Naive thymus-derived CD8-positive, alpha-beta T cell (primary cell): ENCODE results near the gene CYP4F2. TPM values are rescaled to one million over a fixed set of nuclear protein-coding genes. Genes with fewer than 3 reads are reported as not detected.
A peak's percentile ranks its signal among the peaks of the same experiment; 100 is the strongest.
"Not testable (repeated sequence)": the region's sequence is repeated elsewhere in the genome, so short reads cannot be mapped to it uniquely, and the experiment has no call there.

ENCODE experiments used
- ATAC-seq, 2 donors: fragments of 150-1000 bp; cut with Tn5 transposase in 1 of 2; sonication (Bioruptor Pico), chemical (Tn5 transposase) in 1 of 2; 1 replicate in 1 of 2; 2 replicates in 1 of 2; pipeline ENCODE4 v1.10.0; 2021; ENCODE audit warnings: mild to moderate bottlenecking in 2 of 2, moderate library complexity in 2 of 2
- POLR2A ChIA-PET: fragments of 350-600 bp; sonication (Branson Sonifier 250); formaldehyde crosslinking; loops from one replicate; lab custom pipeline; 2021; ENCODE audit warnings: antibody characterized with exemption; lab: Charles Lee
- DNase-seq, 10 donors: peaks; one replicate each; pipeline versions ENCODE4 v3.0.0 to v3.0.0-alpha.2; 2020 to 2022
- H3K27ac Mint-ChIP-seq, 10 donors: one replicate each; pipeline ENCODE4 v1.8.0; 2020 to 2022; ENCODE audit warnings: mild to moderate bottlenecking in 10 of 10, mixed read lengths in 10 of 10, moderate library complexity in 4 of 10, inconsistent platforms in 1 of 10
- H3K27me3 Mint-ChIP-seq, 5 donors: one replicate each; pipeline ENCODE4 v1.8.0; 2021 to 2022; ENCODE audit warnings: mixed read lengths in 5 of 5
- H3K36me3 Mint-ChIP-seq, 3 donors: one replicate each; pipeline ENCODE4 v1.8.0; 2020 to 2022; ENCODE audit warnings: mixed read lengths in 3 of 3, mild to moderate bottlenecking in 2 of 3, inconsistent platforms in 1 of 3
- H3K4me1 Mint-ChIP-seq, 4 donors: one replicate each; pipeline ENCODE4 v1.8.0; 2021 to 2022; ENCODE audit warnings: mixed read lengths in 4 of 4
- H3K4me3 Mint-ChIP-seq, 10 donors: one replicate each; pipeline ENCODE4 v1.8.0; 2020 to 2022; ENCODE audit warnings: mild to moderate bottlenecking in 10 of 10, mixed read lengths in 10 of 10, moderate library complexity in 6 of 10, inconsistent platforms in 1 of 10
- H3K9me3 Mint-ChIP-seq, 9 donors: one replicate each; pipeline ENCODE4 v1.8.0; 2020 to 2022; ENCODE audit warnings: mixed read lengths in 9 of 9, mild to moderate bottlenecking in 3 of 9, inconsistent platforms in 1 of 9, moderate library complexity in 1 of 9
- polyA plus RNA-seq, 3 donors: library from polyadenylated mRNA; unstranded; fragments of 300-500 nt; fragmentation: Illumina TruSeq; gene quantifications; one replicate each; pipeline ENCODE4 v1.2.3, GENCODE V29; 2021
- total RNA-seq, 8 experiments: library from RNA in 2 of 8; stranded (reverse) in 2 of 8; gene quantifications; one replicate each; pipeline ENCODE4 v1.2.3 and lab custom pipeline; 2021 to 2026

Gene CYP4F2, protein sequence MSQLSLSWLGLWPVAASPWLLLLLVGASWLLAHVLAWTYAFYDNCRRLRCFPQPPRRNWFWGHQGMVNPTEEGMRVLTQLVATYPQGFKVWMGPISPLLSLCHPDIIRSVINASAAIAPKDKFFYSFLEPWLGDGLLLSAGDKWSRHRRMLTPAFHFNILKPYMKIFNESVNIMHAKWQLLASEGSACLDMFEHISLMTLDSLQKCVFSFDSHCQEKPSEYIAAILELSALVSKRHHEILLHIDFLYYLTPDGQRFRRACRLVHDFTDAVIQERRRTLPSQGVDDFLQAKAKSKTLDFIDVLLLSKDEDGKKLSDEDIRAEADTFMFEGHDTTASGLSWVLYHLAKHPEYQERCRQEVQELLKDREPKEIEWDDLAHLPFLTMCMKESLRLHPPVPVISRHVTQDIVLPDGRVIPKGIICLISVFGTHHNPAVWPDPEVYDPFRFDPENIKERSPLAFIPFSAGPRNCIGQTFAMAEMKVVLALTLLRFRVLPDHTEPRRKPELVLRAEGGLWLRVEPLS
- total RNA-seq, result not detected
- polyA plus RNA-seq, result not detected
- 0 reads per million in 6 experiments for total RNA-seq (lab: John Stamatoyannopoulos, UW)

DNA sequence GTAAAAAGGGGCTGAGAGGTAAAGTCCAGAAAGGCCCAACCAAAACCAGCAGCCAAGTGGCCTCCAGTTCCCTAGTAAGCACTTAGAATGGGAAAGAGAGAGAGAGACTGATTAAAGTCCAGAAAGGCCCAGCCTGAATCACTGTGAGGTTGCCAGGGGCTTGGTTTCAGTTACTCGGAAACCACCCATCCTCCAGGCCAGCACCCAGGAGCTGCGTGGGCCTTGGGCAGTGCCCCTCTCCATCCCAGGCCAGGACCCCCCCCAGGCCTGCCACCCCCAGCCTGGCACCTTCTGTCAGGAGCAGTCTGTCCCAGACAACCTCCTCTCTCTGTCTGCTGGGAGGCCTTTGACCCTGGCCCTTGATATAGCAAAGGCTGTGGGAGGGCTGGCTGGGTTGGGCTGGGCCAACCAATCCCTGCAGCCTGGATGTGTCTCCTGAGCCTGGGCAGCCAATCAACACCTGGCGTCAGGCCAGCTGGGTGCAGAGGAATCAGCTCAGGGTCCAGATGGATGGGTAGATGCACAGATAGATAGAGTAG is at the start of gene CYP4F2:
TSS of gene CYP4F2 (minus strand) at position 337 of the 539 bp plus-strand sequence. CDS start 463 bp downstream, outside the sequence.
- ATAC-seq, result no peak
- H3K9me3 Mint-ChIP-seq, result no peaks in the 10 kb centered on the region
- H3K4me1 Mint-ChIP-seq, result peaks cover 2 to 11% (median 9%) of the 10 kb centered on the region in 4 donors
- H3K27me3 Mint-ChIP-seq, result peaks cover 12 to 45% (median 29%) of the 10 kb centered on the region in 5 donors
- POLR2A ChIA-PET, result no interaction called here
- H3K27ac Mint-ChIP-seq, result no peak within 1 kb of the TSS
- no peak for DNase-seq
- peak within 1 kb of the TSS in 1 of 10 donors; percentile 20 for H3K4me3 Mint-ChIP-seq
- H3K36me3 Mint-ChIP-seq, result no peaks in the 10 kb centered on the region

DNA sequence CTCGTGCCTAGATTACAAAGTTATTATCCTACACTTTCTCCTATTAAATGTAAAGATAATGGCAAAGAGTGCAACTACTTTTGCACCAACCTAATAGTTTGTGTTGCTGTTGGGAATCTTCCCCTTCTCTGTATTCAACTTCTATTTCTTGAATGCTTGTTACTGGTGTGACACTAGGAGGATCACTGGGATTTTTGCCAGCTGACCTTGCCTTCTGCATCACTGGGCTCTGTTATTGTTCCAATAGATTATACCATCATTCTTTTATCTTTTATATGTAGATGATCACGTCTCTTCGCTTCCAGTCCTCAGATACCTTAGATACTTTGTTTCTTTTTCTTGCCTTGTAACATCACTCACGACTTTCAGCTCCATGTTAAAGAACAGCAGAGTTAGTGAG is 47.4 kb upstream of the CYP4F2 start:
- peaks cover 24 to 39% (median 35%) of the 10 kb centered on the region in 5 donors for H3K27me3 Mint-ChIP-seq

DNA sequence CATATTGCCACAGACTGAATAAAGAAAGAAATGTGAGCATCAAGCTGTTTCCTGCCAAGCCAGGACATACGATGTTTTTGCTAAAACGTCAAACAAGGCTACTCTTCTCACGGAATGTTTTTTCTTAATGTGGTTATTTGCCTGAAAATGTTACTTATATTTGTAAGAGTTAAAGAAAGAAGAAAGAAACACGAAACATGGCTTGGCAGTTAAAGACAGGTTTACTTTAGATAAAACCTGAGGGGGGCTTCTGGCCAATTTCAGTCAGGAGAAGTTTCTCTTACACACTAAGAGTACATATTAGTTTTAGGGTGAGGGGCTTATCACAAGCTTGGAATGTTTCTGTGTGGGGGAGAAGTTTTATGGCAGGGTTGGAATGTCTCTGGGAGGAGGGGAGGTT is 46.5 kb upstream of the CYP4F2 start:
- H3K27me3 Mint-ChIP-seq, result peaks cover 22 to 39% (median 35%) of the 10 kb centered on the region in 5 donors
- ATAC-seq (no peak), DNase-seq (no peak)
- H3K4me1 Mint-ChIP-seq, result peaks cover 0 to 1% (median 0%) of the 10 kb centered on the region in 4 donors
- peaks cover 5 to 17% (median 10%) of the 10 kb centered on the region in 3 donors for H3K36me3 Mint-ChIP-seq
- no peak overlapping the region for H3K4me3 Mint-ChIP-seq
- peaks cover 0 to 26% (median 15%) of the 10 kb centered on the region in 9 donors for H3K9me3 Mint-ChIP-seq
- POLR2A ChIA-PET, result no interaction called here
- H3K27ac Mint-ChIP-seq, result no peak overlapping the region

More for the DNA sequence above, 47.4 kb upstream of the CYP4F2 start:
- no peak for ATAC-seq
- DNase-seq, result no peak
- no peak overlapping the region for H3K4me3 Mint-ChIP-seq
- H3K27ac Mint-ChIP-seq, result no peak overlapping the region
- peaks cover 9 to 17% (median 11%) of the 10 kb centered on the region in 3 donors for H3K36me3 Mint-ChIP-seq
- POLR2A ChIA-PET, result no interaction called here
- H3K9me3 Mint-ChIP-seq, result peaks cover 0 to 32% (median 16%) of the 10 kb centered on the region in 9 donors
- H3K4me1 Mint-ChIP-seq, result no peaks in the 10 kb centered on the region

DNA sequence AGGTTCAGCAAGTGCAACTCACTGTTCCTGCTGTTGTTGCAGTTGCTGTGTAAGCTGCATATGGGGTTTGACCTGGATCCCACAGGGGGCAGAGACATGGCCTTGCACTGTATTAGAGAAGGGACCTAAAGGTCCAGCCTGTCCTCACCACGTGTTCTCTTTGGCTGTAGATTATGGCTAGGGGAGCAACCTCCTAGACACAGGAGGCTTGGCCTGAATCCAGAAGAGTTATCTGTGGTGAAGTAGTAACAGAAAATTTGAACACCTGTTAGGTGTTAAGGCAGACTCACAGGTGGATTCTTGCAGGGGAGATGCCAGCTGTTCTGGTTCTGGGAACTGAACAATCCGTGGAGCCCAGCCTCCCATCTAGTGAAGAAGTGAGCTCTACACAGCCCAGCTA is 39.9 kb upstream of the CYP4F2 start:
- H3K27ac Mint-ChIP-seq, result peak overlapping the region in 1 of 10 donors; percentile 40
- DNase-seq, result no peak
- POLR2A ChIA-PET, result interaction anchor here (0.6 kb wide), 1 partner anchor 203 kb away, joined by 3 read pairs; no protein-coding TSS in a partner anchor
- peaks cover 0 to 9% (median 0%) of the 10 kb centered on the region in 3 donors for H3K36me3 Mint-ChIP-seq
- peaks cover 8 to 44% (median 14%) of the 10 kb centered on the region in 5 donors for H3K27me3 Mint-ChIP-seq
- ATAC-seq, result no peak
- peaks cover 0 to 4% (median 0%) of the 10 kb centered on the region in 9 donors for H3K9me3 Mint-ChIP-seq
- H3K4me3 Mint-ChIP-seq, result no peak overlapping the region
- H3K4me1 Mint-ChIP-seq, result peaks cover 0 to 3% (median under 1%) of the 10 kb centered on the region in 4 donors

DNA sequence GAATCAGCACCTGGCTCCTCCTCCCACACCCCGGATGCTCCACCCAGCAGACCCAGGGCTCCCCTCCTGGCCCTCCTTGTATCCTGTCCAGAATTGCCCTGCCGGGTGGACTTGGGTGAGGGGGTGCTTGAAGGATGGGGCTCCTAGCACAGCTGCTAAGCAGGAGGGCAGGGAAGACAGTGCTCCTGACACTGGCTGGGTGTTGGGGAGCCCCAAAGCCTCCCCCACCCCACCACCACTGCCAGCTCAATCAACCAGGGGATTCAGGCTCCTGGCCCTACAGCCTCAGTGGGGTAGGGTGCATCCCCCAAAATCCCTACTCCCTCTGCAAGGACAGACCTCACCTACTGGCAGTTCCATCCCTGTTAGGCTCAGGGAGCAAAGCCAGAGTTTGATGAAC is 39.1 kb upstream of the CYP4F2 start:
- H3K27ac Mint-ChIP-seq, result no peak overlapping the region
- DNase-seq (no peak), ATAC-seq (no peak)
- POLR2A ChIA-PET, result no interaction called here
- H3K4me3 Mint-ChIP-seq, result no peak overlapping the region
- peaks cover 0 to 4% (median 0%) of the 10 kb centered on the region in 9 donors for H3K9me3 Mint-ChIP-seq
- peaks cover 0 to 9% (median 0%) of the 10 kb centered on the region in 3 donors for H3K36me3 Mint-ChIP-seq
- H3K27me3 Mint-ChIP-seq, result peaks cover 4 to 40% (median 14%) of the 10 kb centered on the region in 5 donors
- H3K4me1 Mint-ChIP-seq, result peaks cover 0 to 3% (median under 1%) of the 10 kb centered on the region in 4 donors

DNA sequence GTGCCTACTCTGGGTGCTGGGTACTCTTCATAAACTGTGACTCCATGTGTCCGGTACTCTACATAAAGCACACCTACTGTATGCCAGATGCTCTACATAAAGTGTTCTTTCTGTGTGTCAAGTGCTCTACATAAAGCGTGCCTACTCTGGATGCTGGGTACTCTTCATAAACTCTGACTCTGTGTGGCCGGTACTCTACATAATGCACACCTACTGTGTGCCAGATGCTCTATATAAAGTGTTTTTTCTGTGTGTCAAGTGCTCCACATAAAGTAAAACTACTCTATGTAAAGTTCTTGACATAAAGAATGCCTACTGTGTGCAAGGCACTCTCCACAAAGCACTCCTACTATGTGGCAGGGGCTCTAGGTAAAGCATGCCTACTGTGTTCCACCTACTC is 38.3 kb upstream of the CYP4F2 start:
- DNase-seq (no peak), ATAC-seq (no peak)
- peaks cover 0 to 11% (median 2%) of the 10 kb centered on the region in 3 donors for H3K36me3 Mint-ChIP-seq
- H3K4me1 Mint-ChIP-seq, result peaks cover 0 to 3% (median under 1%) of the 10 kb centered on the region in 4 donors
- H3K27ac Mint-ChIP-seq, result no peak overlapping the region
- POLR2A ChIA-PET, result no interaction called here
- peaks cover 0 to 4% (median 0%) of the 10 kb centered on the region in 9 donors for H3K9me3 Mint-ChIP-seq
- H3K4me3 Mint-ChIP-seq, result no peak overlapping the region
- H3K27me3 Mint-ChIP-seq, result peaks cover 2 to 42% (median 16%) of the 10 kb centered on the region in 5 donors

DNA sequence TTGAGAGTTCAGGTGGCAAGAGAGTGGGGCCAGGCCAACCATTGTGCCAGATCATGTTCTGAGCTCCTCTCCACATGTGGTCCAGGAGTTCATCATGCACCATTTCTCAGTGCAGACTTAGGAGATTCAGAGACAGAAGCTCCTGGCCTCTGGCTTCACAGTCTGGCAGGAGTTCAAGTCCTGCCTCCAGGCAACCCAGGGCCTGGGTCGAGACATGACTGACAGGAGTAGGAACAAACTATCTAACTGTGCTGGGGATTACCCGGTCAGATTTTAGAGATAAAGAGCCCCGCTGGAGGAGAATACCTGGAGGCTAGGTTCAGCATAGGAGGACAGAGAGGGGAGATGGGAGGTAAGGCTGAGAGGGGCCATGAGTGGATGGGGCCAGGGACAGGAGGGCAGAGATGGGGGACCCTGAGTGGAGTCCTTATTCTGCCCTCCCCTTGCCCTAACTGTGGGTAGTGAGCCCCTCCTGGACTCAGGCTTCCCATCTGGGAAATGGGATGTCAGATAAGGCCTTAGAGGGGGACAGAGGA is 37.4 kb upstream of the CYP4F2 start:
- peaks cover 0 to 3% (median under 1%) of the 10 kb centered on the region in 4 donors for H3K4me1 Mint-ChIP-seq
- peaks cover 2 to 43% (median 20%) of the 10 kb centered on the region in 5 donors for H3K27me3 Mint-ChIP-seq
- POLR2A ChIA-PET, result no interaction called here
- no peak overlapping the region for H3K4me3 Mint-ChIP-seq
- peak overlapping the region in 1 of 10 donors; percentile 66 for H3K27ac Mint-ChIP-seq
- DNase-seq (no peak), ATAC-seq (no peak)
- H3K36me3 Mint-ChIP-seq, result peaks cover 0 to 14% (median 4%) of the 10 kb centered on the region in 3 donors
- H3K9me3 Mint-ChIP-seq, result peaks cover 0 to 4% (median 0%) of the 10 kb centered on the region in 9 donors

DNA sequence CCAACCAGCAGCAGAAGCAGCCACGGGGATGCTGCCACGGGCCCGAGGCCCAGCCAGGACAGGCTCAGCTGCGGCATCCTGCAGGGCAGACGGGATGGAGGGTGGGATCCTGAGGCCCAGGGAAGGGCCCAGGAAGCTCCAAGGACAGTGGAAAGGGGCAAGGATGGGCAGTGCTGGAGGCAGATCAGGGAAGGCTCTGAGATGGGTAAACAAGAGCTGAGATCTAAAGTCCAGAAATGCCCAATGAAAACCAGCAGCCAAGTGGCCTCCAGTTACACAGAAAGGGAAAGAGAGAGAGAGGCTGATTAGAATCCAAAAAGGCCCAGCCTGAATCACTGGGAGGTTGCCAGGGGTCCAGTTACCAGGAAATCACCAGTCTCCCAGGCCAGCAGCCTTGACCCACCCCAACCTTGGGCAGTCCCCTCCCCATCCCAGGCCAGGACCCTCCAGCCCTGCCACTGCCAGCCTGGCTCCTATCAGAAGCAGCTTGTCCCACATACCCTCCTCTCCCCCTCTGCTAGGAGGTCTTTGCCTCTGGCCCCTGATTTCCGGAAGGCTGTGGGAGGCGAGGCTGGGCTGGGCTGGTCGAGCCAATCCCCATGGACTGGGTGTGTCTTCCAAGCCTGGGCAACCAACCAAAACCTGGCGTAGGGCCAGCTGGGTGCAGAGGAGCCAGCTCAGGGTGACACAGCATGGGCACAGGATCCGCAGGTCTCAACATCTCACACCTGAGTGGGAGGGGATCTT is 36.6 kb upstream of the CYP4F2 start, which contains the start of gene CYP4F11:
TSS of gene CYP4F11 (minus strand) at position 198 of the 747 bp plus-strand sequence. CDS start at position 77, 121 bp downstream.
- Mint-ChIP-seq H3K27ac (peak within 1 kb of the TSS in 1 of 10 donors; percentile 66), H3K27me3 (peaks cover 4 to 43% (median 21%) of the 10 kb centered on the region in 5 donors), H3K4me3 (peak within 1 kb of the TSS in 2 of 10 donors; percentile 24 to 26), H3K36me3 (peaks cover 0 to 18% (median 4%) of the 10 kb centered on the region in 3 donors), H3K9me3 (peaks cover 0 to 4% (median 0%) of the 10 kb centered on the region in 9 donors), H3K4me1 (peaks cover 0 to 3% (median under 1%) of the 10 kb centered on the region in 4 donors)
- ATAC-seq (no peak), DNase-seq (no peak)
- POLR2A ChIA-PET, result no interaction called here

DNA sequence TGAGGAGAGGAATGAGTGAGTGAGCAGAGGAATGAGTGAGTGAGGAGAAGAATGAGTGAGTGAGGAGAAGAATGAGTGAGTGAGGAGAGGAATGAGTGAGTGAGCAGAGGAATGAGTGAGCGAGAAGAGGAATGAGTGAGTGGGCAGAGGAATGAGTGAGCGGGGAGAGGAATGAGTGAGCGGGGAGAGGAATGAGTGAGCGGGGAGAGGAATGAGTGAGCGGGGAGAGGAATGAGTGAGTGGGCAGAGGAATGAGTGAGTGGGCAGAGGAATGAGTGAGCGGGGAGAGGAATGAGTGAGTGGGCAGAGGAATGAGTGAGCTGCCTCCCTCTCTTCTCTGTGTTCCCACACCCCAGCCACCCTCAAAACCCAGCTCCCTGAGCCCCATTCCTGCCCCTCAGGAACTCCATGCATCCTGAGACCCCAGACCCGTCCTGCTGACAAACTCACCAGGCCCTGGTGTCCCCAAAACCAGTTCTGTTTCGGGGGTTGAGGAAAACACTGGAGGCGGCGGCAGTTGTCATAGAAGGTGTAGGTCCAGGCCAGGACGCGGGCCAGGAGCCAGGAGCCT is 36.0 kb upstream of the CYP4F2 start:
- H3K9me3 Mint-ChIP-seq, H3K27ac Mint-ChIP-seq, H3K4me1 Mint-ChIP-seq, ATAC-seq, DNase-seq, H3K4me3 Mint-ChIP-seq, POLR2A ChIA-PET: not testable (repeated sequence)
- Mint-ChIP-seq H3K36me3 (peaks cover 0 to 21% (median 4%) of the 10 kb centered on the region in 3 donors), H3K27me3 (peaks cover 7 to 48% (median 26%) of the 10 kb centered on the region in 5 donors)

DNA sequence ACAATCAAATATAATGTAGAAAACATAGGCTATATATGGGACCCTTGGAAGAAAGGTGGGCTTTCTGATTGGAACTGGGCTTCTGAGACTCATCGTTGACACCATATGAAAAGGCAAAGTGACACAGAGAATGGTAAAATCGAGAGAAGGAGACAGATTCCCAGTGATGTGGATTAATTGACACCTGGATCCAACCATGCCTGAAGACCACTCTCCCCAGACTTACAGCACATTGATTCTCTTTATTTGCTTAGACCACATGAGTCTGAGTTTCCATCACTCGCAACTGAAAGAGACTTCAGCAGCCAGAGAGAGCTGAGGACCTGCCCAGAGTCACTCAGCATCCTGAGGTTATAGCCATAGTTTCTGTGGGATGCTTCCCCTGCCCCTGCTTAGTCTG is 30.4 kb upstream of the CYP4F2 start:
- Mint-ChIP-seq H3K4me3 (no peak overlapping the region), H3K9me3 (no peaks in the 10 kb centered on the region), H3K27me3 (peaks cover 32 to 68% (median 59%) of the 10 kb centered on the region in 5 donors), H3K36me3 (peaks cover 3 to 18% (median 4%) of the 10 kb centered on the region in 3 donors), H3K4me1 (peaks cover 0 to 2% (median 0%) of the 10 kb centered on the region in 4 donors), H3K27ac (no peak overlapping the region)
- ATAC-seq (no peak), DNase-seq (no peak)
- POLR2A ChIA-PET, result no interaction called here

DNA sequence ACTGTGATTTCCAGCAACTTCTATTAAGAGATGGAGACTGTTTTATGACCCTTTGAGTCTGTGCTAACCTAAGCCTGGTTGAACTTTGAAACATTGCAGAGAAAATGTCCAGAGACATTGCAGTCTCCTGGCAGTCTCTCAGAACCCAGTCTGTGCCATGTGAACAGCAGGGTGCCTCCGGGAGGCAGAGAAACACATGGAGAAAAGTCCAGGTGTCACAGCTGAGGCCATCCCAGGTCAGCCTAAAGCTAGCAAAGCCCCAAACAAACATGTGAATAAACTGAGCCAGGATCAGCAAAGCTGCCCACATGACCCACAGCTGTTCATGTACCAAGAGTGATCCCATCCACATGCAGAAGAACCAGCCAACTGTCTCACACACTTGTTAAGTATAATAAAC is 28.6 kb upstream of the CYP4F2 start:
- ATAC-seq (no peak), DNase-seq (no peak)
- Mint-ChIP-seq H3K36me3 (peaks cover 3 to 18% (median 4%) of the 10 kb centered on the region in 3 donors), H3K4me3 (no peak overlapping the region), H3K9me3 (no peaks in the 10 kb centered on the region), H3K27me3 (peaks cover 34 to 80% (median 65%) of the 10 kb centered on the region in 5 donors), H3K27ac (no peak overlapping the region), H3K4me1 (peaks cover 0 to 2% (median 0%) of the 10 kb centered on the region in 4 donors)
- POLR2A ChIA-PET, result no interaction called here
